HEK293 (cell line): Measurements from ENCODE around the gene NTSR1.

Experiments used
- CTCF ChIA-PET: fragments of 350-600 bp; formaldehyde crosslinking; extraction: SDS; loops from one replicate; lab custom pipeline; 2021; ENCODE audit warnings: antibody characterized with exemption; lab: Yijun Ruan, JAX
- POLR2A ChIA-PET: fragments of 300-600 bp; formaldehyde crosslinking; extraction: SDS; loops from one replicate; lab custom pipeline; 2020; ENCODE audit warnings: antibody characterized with exemption, inconsistent platforms; lab: Yijun Ruan, JAX
- H3K27ac ChIP-seq: fragments of 200-500 bp; sonication (Bioruptor generic); 2 replicates; pipeline ENCODE4 v1.5.1; 2014; ENCODE audit warnings: low read depth, low read length, control low read depth, inconsistent platforms; ENCODE audit errors: extremely low read depth
- H3K36me3 ChIP-seq, 2 experiments: fragments of 200-500 bp in 1 of 2; sonication (Bioruptor generic) in 1 of 2; 1 replicate in 1 of 2; 2 replicates in 1 of 2; pipeline ENCODE4 v1.5.1; 2014 to 2017; ENCODE audit warnings: inconsistent platforms in 2 of 2, low read length in 2 of 2; ENCODE audit not compliant: control insufficient read depth in 2 of 2, insufficient read depth in 1 of 2
- H3K4me1 ChIP-seq: fragments of 200-500 bp; sonication (Bioruptor generic); 2 replicates; pipeline ENCODE4 v1.5.1; 2014; ENCODE audit warnings: mild to moderate bottlenecking, low read length, inconsistent platforms; ENCODE audit not compliant: control insufficient read depth, insufficient read depth
- H3K4me3 ChIP-seq: 2 replicates; pipeline ENCODE4 v1.5.1; 2011; ENCODE audit warnings: low read depth, mild to moderate bottlenecking, control low read depth, low read length, moderate library complexity
- H3K9me3 ChIP-seq: fragments of 200-500 bp; sonication (Bioruptor generic); 2 replicates; pipeline ENCODE4 v1.5.1; 2014; ENCODE audit warnings: low read depth, low read length, inconsistent platforms; ENCODE audit not compliant: control insufficient read depth, insufficient read depth
- ATF2 ChIP-seq: fragments of 450-650 bp; formaldehyde crosslinking; IDR thresholded peaks from 2 replicates; pipeline ENCODE4 v1.5.1; 2016; ENCODE audit warnings: missing biosample characterization, missing genetic modification characterization, low read depth
- KLF16 ChIP-seq: fragments of 450-650 bp; formaldehyde crosslinking; IDR thresholded peaks from 2 replicates; pipeline ENCODE4 v1.5.1; 2017; ENCODE audit warnings: missing biosample characterization, missing genetic modification characterization
- KLF8 ChIP-seq: fragments of 450-650 bp; formaldehyde crosslinking; IDR thresholded peaks from 2 replicates; pipeline ENCODE4 v1.5.1; 2016; ENCODE audit warnings: missing biosample characterization, missing genetic modification characterization
- PRDM4 ChIP-seq: fragments of 450-650 bp; formaldehyde crosslinking; IDR thresholded peaks from 2 replicates; pipeline ENCODE4 v1.5.1; 2017; ENCODE audit warnings: missing biosample characterization, missing genetic modification characterization
- ZBTB11 ChIP-seq: fragments of 450-650 bp; formaldehyde crosslinking; conservative IDR thresholded peaks from 2 replicates; pipeline ENCODE4 v1.5.1; 2016; ENCODE audit warnings: low read depth, missing biosample characterization, missing genetic modification characterization
- ZBTB44 ChIP-seq: fragments of 450-650 bp; IDR thresholded peaks from 2 replicates; pipeline ENCODE4 v1.5.1; 2018; ENCODE audit warnings: missing biosample characterization, mild to moderate bottlenecking, missing genetic modification characterization
- ZFHX2 ChIP-seq: fragments of 450-650 bp; formaldehyde crosslinking; conservative IDR thresholded peaks from 2 replicates; pipeline ENCODE4 v1.5.1; 2016; ENCODE audit warnings: missing biosample characterization, missing genetic modification characterization
- ZFP69B ChIP-seq: fragments of 450-650 bp; formaldehyde crosslinking; IDR thresholded peaks from 2 replicates; pipeline ENCODE4 v1.5.1; 2016; ENCODE audit warnings: missing biosample characterization, missing genetic modification characterization
- ZNF175 ChIP-seq: fragments of 450-650 bp; formaldehyde crosslinking; IDR thresholded peaks from 2 replicates; pipeline ENCODE4 v1.5.1; 2016; ENCODE audit warnings: missing biosample characterization, missing genetic modification characterization
- ZNF23 ChIP-seq: fragments of 450-650 bp; formaldehyde crosslinking; IDR thresholded peaks from 2 replicates; pipeline ENCODE4 v1.5.1; 2016; ENCODE audit warnings: missing biosample characterization, missing genetic modification characterization, borderline replicate concordance
- ZNF280C ChIP-seq: fragments of 450-650 bp; formaldehyde crosslinking; IDR thresholded peaks from 2 replicates; pipeline ENCODE4 v1.5.1; 2016; ENCODE audit warnings: missing biosample characterization, missing genetic modification characterization
- ZNF324 ChIP-seq: fragments of 450-650 bp; formaldehyde crosslinking; IDR thresholded peaks from 2 replicates; pipeline ENCODE4 v1.5.1; 2016; ENCODE audit warnings: missing biosample characterization, missing genetic modification characterization
- ZNF366 ChIP-seq: fragments of 450-650 bp; formaldehyde crosslinking; conservative IDR thresholded peaks from 2 replicates; pipeline ENCODE4 v1.5.1; 2016; ENCODE audit warnings: missing biosample characterization, missing genetic modification characterization
- ZNF510 ChIP-seq: fragments of 450-650 bp; formaldehyde crosslinking; IDR thresholded peaks from 2 replicates; pipeline ENCODE4 v1.5.1; 2018; ENCODE audit warnings: mild to moderate bottlenecking, missing genetic modification characterization, missing biosample characterization; ENCODE audit not compliant: insufficient replicate concordance
- ZNF596 ChIP-seq: fragments of 450-650 bp; IDR thresholded peaks from 2 replicates; pipeline ENCODE4 v1.5.0; 2018; ENCODE audit warnings: missing biosample characterization, mild to moderate bottlenecking, missing genetic modification characterization, moderate library complexity
- ZNF600 ChIP-seq: fragments of 450-650 bp; formaldehyde crosslinking; IDR thresholded peaks from 2 replicates; pipeline ENCODE4 v1.5.1; 2016; ENCODE audit warnings: missing biosample characterization, missing genetic modification characterization
- ZNF624 ChIP-seq: fragments of 450-650 bp; formaldehyde crosslinking; IDR thresholded peaks from 2 replicates; pipeline ENCODE4 v1.5.1; 2017; ENCODE audit warnings: missing biosample characterization, missing genetic modification characterization
- ZNF677 ChIP-seq: fragments of 450-650 bp; IDR thresholded peaks from 2 replicates; pipeline ENCODE4 v1.5.0; 2018; ENCODE audit warnings: missing biosample characterization, mild to moderate bottlenecking, missing genetic modification characterization, moderate library complexity
- ZNF692 ChIP-seq: fragments of 450-650 bp; formaldehyde crosslinking; IDR thresholded peaks from 2 replicates; pipeline ENCODE4 v1.5.1; 2016; ENCODE audit warnings: missing biosample characterization, missing genetic modification characterization
- ZNF776 ChIP-seq: fragments of 450-650 bp; formaldehyde crosslinking; IDR thresholded peaks from 2 replicates; pipeline ENCODE4 v1.5.0; 2017; ENCODE audit warnings: missing biosample characterization, missing genetic modification characterization, borderline replicate concordance

NTSR1 gene

GRCh38 chr20:62691487-62691886 is 17.1 kb upstream of the NTSR1 start:
- POLR2A ChIA-PET = interaction anchor here (0.7 kb wide), 1 partner anchor 11 kb away, joined by 7 read pairs; no protein-coding TSS in a partner anchor
- H3K4me3 ChIP-seq = no peak overlapping the region
- CTCF ChIA-PET = interaction anchor here (0.6 to 0.7 kb wide), 2 partner anchors 36 to 103 kb away, joined by 3 to 4 read pairs; no protein-coding TSS in a partner anchor
- H3K4me1 ChIP-seq = no peaks in the 10 kb centered on the region
- no peak overlapping the region for H3K27ac ChIP-seq
- no peaks in the 10 kb centered on the region for H3K36me3 ChIP-seq
- TF ChIP-seq ZNF596 (no peak), ZNF510 (tag by site-specific recombination) (no peak), ZNF175 (no peak), ZNF692 (no peak), ZNF280C (no peak), KLF8 (no peak), ZNF324 (no peak), ZNF600 (tag by site-specific recombination) (no peak), ZNF677 (tag by site-specific recombination) (no peak), ZNF776 (tag by site-specific recombination) (no peak), ZBTB11 (tag by site-specific recombination) (no peak), KLF16 (no peak), ZNF624 (no peak), ZBTB44 (no peak), ZFHX2 (tag by site-specific recombination) (no peak)
- TF ChIP-seq, all 188 proteins: peak for 0
- no peaks in the 10 kb centered on the region for H3K9me3 ChIP-seq

- POLR2A ChIA-PET = no interaction called here
- CTCF ChIA-PET = interaction anchor here (0.6 kb wide), 1 partner anchor 99 kb away, joined by 3 read pairs; no protein-coding TSS in a partner anchor
- Histone ChIP-seq H3K4me3 (no peak overlapping the region), H3K27ac (no peak overlapping the region), H3K9me3 (no peaks in the 10 kb centered on the region), H3K4me1 (no peaks in the 10 kb centered on the region), H3K36me3 (no peaks in the 10 kb centered on the region)
- TF ChIP-seq PRDM4 (tag by site-specific recombination) (no peak), ATF2 (tag by site-specific recombination) (no peak), ZFP69B (no peak), KLF16 (no peak), ZNF366 (no peak), ZNF23 (tag by site-specific recombination) (no peak)
These were observed 16.5 kb upstream of the NTSR1 start for GRCh38 chr20:62692176-62692575.
